Activated CD4-positive, alpha-beta T cell treated with anti-CD3 and anti-CD28 coated beads, Interleukin-2, amount 50 U/mL, for 16 hours (primary cell): ENCODE data around the gene SULT1A3.
"Not testable (repeated sequence)": the region's sequence is repeated elsewhere in the genome, so short reads cannot be mapped to it uniquely, and the experiment has no call there.

Source experiments
- DNase-seq: peaks from one replicate; pipeline ENCODE4 v3.0.0-alpha.2; 2020

SULT1A3 gene

GRCh38 chr16:30199049-30199448 is at the start of gene SULT1A3:
TSS of gene SULT1A3 (plus strand) at chr16:30199255. CDS start at chr16:30200729, 1,474 bp downstream.
- DNase-seq = not testable (repeated sequence)

GRCh38 chr16:30151091-30151490 is 48.0 kb upstream of the SULT1A3 start:
- no peak for DNase-seq

GRCh38 chr16:30152517-30152916 is 46.5 kb upstream of the SULT1A3 start:
- DNase-seq = no peak

- DNase-seq = no peak
Measured at GRCh38 chr16:30155188-30155587, 43.9 kb upstream of the SULT1A3 start.

DNA sequence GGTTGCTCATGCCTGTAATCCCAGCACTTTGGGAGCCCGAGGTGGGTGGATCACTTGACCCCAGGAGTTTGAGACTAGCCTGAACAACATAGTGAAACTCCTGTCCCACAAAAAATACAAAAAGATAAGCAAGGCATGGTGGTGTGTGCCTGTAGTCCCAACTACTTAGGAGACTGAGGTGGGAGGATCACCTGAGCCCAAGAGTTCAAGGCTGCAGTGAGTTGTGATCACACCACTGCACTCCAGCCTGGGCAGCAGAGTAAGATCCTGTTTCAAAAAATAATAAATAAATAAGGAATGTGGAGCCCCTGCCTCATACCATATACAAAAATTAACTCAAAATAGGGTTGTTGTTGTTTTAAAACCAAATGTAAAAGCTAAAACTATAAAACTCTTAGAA is 41.8 kb upstream of the SULT1A3 start:
- no peak for DNase-seq

DNA sequence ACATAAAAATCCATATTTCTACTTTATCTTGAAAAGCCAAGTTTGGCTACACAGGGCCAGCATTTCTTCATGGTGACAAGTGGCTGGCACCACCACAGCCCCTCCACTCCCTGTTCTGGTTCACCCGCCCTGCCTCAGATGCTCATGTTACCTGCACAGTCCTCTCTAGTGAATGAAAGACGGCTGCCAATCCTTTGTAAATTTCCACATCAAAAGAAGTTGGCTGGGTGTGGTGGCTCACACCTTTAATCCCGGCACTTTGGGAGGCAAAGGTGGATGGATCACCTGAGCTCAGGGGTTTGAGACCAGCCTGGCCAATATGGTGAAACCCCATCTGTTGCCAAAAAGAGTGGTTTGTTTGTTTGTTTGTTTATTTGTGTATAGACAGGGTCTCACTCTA is 35.5 kb upstream of the SULT1A3 start:
- no peak for DNase-seq

DNA sequence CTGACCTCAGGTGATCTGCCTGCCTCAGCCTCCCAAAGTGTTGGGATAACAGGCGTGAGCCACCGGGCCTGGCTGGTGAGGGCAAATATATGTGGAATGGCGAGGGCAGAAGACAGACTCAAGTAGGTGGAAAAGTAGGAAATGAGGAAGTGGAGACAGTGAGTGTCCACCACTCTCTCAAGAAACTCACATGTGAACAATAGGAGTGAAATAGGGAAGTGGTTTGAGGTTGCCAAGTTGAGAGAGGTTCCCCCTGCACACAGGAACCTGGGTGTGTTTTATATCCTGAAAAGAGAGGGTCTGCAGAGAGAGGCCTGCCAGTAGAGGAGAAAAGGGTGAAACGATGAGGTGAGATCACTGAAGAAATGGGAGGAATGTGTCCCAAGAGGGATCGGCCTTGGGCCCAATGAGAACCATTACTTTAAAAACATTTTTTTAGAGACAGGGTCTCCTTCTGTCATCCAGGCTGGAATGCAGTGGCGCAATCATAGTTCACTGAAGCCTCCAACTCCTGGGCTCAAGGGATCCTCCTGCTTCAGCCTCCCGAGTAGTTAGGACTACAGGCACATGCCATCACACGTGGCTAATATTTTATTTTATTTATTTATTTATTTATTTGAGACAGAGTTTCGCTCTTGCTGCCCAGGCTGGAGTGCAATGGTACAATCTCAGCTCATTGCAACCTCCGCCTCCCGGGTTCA is 32.7 kb upstream of the SULT1A3 start:
- no peak for DNase-seq

DNA sequence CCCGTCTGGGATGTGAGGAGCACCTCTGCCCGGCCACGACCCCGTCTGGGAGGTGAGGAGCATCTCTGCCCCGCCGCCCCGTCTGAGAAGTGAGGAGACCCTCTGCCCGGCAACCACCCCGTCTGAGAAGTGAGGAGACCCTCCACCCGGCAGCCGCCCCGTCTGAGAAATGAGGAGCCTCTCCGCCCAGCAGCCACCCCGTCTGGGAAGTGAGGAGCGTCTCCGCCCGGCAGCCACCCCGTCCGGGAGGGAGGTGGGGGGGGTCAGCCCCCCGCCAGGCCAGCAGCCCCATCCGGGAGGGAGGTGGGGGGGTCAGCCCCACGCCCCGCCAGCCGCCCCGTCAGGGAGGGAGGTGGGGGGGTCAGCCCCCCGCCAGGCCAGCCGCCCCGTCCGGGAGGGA is 30.3 kb upstream of the SULT1A3 start:
- not testable (repeated sequence) for DNase-seq

DNA sequence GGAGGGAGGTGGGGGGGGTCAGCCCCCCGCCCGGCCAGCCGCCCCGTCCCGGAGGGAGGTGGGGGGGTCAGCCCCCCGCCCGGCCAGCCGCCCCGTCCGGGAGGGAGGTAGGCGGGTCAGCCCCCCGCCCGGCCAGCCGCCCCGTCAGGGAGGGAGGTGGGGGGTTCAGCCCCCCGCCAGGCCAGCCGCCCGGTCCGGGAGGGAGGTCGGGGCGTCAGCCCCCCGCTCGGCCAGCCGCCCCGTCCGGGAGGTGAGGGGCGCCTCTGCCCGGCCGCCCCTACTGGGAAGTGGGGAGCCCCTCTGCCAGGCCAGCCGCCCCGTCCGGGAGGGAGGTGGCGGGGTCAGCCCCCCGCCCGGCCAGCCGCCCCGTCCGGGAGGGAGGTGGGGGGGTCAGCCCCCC is 29.6 kb upstream of the SULT1A3 start:
- not testable (repeated sequence) for DNase-seq

- DNase-seq = not testable (repeated sequence)
Measured at GRCh38 chr16:30170145-30170544, 28.9 kb upstream of the SULT1A3 start.

GRCh38 chr16:30173054-30173453 is 26.0 kb upstream of the SULT1A3 start:
- DNase-seq = no peak

DNA sequence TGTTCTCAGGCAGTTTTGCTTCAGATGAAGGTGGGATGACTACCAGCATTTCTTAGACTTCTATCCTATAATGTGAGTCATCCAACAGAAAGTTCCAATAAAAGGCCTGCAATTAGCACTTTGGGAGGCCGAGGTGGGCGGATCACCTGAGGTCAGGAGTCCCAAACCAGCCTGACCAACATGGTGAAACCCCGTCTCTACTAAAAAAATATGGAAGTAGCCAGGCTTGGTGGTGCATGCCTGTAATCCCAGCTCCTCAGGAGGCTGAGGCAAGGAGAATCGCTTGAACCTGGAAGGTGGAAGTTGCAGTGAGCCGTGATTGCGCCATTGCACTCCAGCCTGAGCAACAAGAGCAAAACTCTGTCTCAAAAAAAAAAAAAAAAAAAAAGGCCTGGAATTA is 22.2 kb upstream of the SULT1A3 start:
- DNase-seq = not testable (repeated sequence)

GRCh38 chr16:30179195-30179594 is 19.9 kb upstream of the SULT1A3 start:
- DNase-seq = no peak

DNA sequence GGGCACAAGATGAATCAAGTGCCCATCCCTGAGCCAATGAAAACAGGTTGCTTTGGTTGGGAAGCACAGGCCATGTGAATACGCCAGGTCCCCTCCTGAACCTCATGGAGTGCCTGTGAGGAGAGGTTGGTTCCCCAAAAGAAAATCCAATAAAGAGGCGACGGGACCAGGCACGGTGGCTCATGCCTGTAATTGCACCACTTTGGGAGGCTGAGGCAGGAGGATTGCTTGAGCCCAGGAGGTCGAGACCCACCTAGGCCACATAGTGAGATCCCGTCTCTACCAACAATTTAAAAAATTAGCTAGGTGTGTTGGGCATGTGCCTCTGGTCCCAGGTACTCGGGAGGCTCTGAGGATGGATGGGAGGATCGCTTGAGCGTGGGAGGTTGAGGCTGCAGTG is 19.1 kb upstream of the SULT1A3 start:
- DNase-seq = no peak

GRCh38 chr16:30180741-30181140 is 18.3 kb upstream of the SULT1A3 start:
- DNase-seq = no peak

GRCh38 chr16:30183233-30184095 is 15.6 kb upstream of the SULT1A3 start, which contains the start of gene CORO1A:
TSS of gene CORO1A (plus strand) at chr16:30183602. CDS start at chr16:30185210, 1,608 bp downstream.
- peak; percentile 91 for DNase-seq

GRCh38 chr16:30184096-30184890 is 14.8 kb upstream of the SULT1A3 start:
- DNase-seq = peak; percentile 89

- no peak for DNase-seq
Measured at GRCh38 chr16:30184891-30185682, 14.0 kb upstream of the SULT1A3 start.

- DNase-seq = peak; percentile 97
Measured at GRCh38 chr16:30185683-30186421, 13.2 kb upstream of the SULT1A3 start.

- no peak for DNase-seq
Measured at GRCh38 chr16:30186444-30186781, 12.6 kb upstream of the SULT1A3 start.

DNA sequence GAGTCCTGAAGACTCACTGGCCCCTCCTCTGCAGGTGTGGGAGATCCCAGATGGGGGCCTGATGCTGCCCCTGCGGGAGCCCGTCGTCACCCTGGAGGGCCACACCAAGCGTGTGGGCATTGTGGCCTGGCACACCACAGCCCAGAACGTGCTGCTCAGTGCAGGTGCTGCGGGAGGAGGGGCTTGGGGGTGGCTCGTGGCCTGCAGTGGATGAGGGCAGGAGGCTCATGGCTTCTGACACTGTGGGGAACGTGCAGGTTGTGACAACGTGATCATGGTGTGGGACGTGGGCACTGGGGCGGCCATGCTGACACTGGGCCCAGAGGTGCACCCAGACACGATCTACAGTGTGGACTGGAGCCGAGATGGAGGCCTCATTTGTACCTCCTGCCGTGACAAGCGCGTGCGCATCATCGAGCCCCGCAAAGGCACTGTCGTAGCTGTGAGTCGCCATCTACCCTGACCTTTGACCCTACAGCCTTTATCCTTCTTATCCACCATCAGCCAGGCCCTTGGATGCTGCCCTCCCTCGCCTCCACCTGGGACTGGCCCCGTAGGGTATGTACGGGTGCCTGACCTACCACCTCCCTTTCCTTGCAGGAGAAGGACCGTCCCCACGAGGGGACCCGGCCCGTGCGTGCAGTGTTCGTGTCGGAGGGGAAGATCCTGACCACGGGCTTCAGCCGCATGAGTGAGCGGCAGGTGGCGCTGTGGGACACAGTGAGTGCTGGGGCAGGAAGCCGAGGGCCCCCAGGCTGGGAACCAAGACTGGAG is 12.1 kb upstream of the SULT1A3 start:
- peak; percentile 89 for DNase-seq
